ENCODE measurements around the gene PTTG1. TPM values are rescaled to one million over a fixed set of nuclear protein-coding genes. Genes with fewer than 3 reads are reported as not detected.

The PTTG1 gene
- total and polyA plus RNA-seq, 4 donors: 36.9 to 53.8 (median 40.9) TPM

GRCh38 chr5:160468363-160468975, 46.8 kb downstream of the PTTG1 start:
- 78% methylated on average over 3 of the region's 3 CpGs for WGBS (ENCODE audit: insufficient coverage)
- Histone ChIP-seq H3K4me3 (ENCODE audit: low read depth, low read length) (no peak overlapping the region), H3K36me3 (ENCODE audit: control insufficient read depth, insufficient read depth, low read length) (no peaks in the 10 kb centered on the region), H3K27ac (ENCODE audit: low read depth, low read length) (no peak overlapping the region), H3K9me3 (ENCODE audit: control insufficient read depth, insufficient read depth, low read length) (no peaks in the 10 kb centered on the region), H3K27me3 (ENCODE audit: control insufficient read depth, insufficient read depth, low read length) (peaks cover 2% of the 10 kb centered on the region), H3K4me1 (ENCODE audit: control insufficient read depth, insufficient read depth, low read length) (peaks cover 12% of the 10 kb centered on the region)
- DNase-seq (ENCODE audit: low read depth in 4 of 6, low spot score in 6 of 6): peak in 1 of 6 donors; percentile 68

- no peak overlapping the region for H3K4me3 ChIP-seq (ENCODE audit: low read depth, low read length)
These were observed 47.8 kb downstream of the PTTG1 start for GRCh38 chr5:160469156-160470144.

GRCh38 chr5:160470437-160471361, 49.0 kb downstream of the PTTG1 start:
- DNase-seq (ENCODE audit: low read depth in 4 of 6, low spot score in 6 of 6): peak in 1 of 6 donors; percentile 46
- 50% methylated on average over 1 of the region's 7 CpGs for WGBS (ENCODE audit: insufficient coverage)
- Histone ChIP-seq H3K27me3 (ENCODE audit: control insufficient read depth, insufficient read depth, low read length) (peaks cover 2% of the 10 kb centered on the region), H3K9me3 (ENCODE audit: control insufficient read depth, insufficient read depth, low read length) (no peaks in the 10 kb centered on the region), H3K4me1 (ENCODE audit: control insufficient read depth, insufficient read depth, low read length) (peaks cover 12% of the 10 kb centered on the region), H3K4me3 (ENCODE audit: low read depth, low read length) (no peak overlapping the region), H3K36me3 (ENCODE audit: control insufficient read depth, insufficient read depth, low read length) (no peaks in the 10 kb centered on the region), H3K27ac (ENCODE audit: low read depth, low read length) (no peak overlapping the region)

More at GRCh38 chr5:160469156-160470144, 47.8 kb downstream of the PTTG1 start:
- no peak for DNase-seq (ENCODE audit: low read depth in 4 of 6, low spot score in 6 of 6)
- peaks cover 12% of the 10 kb centered on the region for H3K4me1 ChIP-seq (ENCODE audit: control insufficient read depth, insufficient read depth, low read length)
- 98% methylated on average over 12 of the region's 20 CpGs for WGBS (ENCODE audit: insufficient coverage)
- peaks cover 2% of the 10 kb centered on the region for H3K27me3 ChIP-seq (ENCODE audit: control insufficient read depth, insufficient read depth, low read length)
- no peaks in the 10 kb centered on the region for H3K9me3 ChIP-seq (ENCODE audit: control insufficient read depth, insufficient read depth, low read length)
- H3K36me3 ChIP-seq (ENCODE audit: control insufficient read depth, insufficient read depth, low read length): no peaks in the 10 kb centered on the region
- H3K27ac ChIP-seq (ENCODE audit: low read depth, low read length): no peak overlapping the region

GRCh38 chr5:160471761-160472160, 50.1 kb downstream of the PTTG1 start:
- peaks cover 12% of the 10 kb centered on the region for H3K4me1 ChIP-seq (ENCODE audit: control insufficient read depth, insufficient read depth, low read length)
- 100% methylated on average over 1 of the region's 2 CpGs for WGBS (ENCODE audit: insufficient coverage)
- no peaks in the 10 kb centered on the region for H3K36me3 ChIP-seq (ENCODE audit: control insufficient read depth, insufficient read depth, low read length)
- no peaks in the 10 kb centered on the region for H3K9me3 ChIP-seq (ENCODE audit: control insufficient read depth, insufficient read depth, low read length)
- no peaks in the 10 kb centered on the region for H3K27me3 ChIP-seq (ENCODE audit: control insufficient read depth, insufficient read depth, low read length)
- DNase-seq (ENCODE audit: low read depth in 4 of 6, low spot score in 6 of 6): no peak
- H3K4me3 ChIP-seq (ENCODE audit: low read depth, low read length): no peak overlapping the region
- H3K27ac ChIP-seq (ENCODE audit: low read depth, low read length): peak overlapping the region; percentile 25

- WGBS (ENCODE audit: insufficient coverage): 90% methylated on average over 3 of the region's 4 CpGs
- Histone ChIP-seq H3K36me3 (ENCODE audit: control insufficient read depth, insufficient read depth, low read length) (no peaks in the 10 kb centered on the region), H3K27ac (ENCODE audit: low read depth, low read length) (no peak overlapping the region), H3K4me1 (ENCODE audit: control insufficient read depth, insufficient read depth, low read length) (peaks cover 14% of the 10 kb centered on the region), H3K9me3 (ENCODE audit: control insufficient read depth, insufficient read depth, low read length) (no peaks in the 10 kb centered on the region), H3K4me3 (ENCODE audit: low read depth, low read length) (no peak overlapping the region), H3K27me3 (ENCODE audit: control insufficient read depth, insufficient read depth, low read length) (peaks cover 3% of the 10 kb centered on the region)
- DNase-seq (ENCODE audit: low read depth in 4 of 6, low spot score in 6 of 6): no peak
These were observed 50.8 kb downstream of the PTTG1 start for GRCh38 chr5:160472482-160472881.

GRCh38 chr5:160473681-160474080, 52.0 kb downstream of the PTTG1 start:
- no peaks in the 10 kb centered on the region for H3K36me3 ChIP-seq (ENCODE audit: control insufficient read depth, insufficient read depth, low read length)
- H3K27me3 ChIP-seq (ENCODE audit: control insufficient read depth, insufficient read depth, low read length): peaks cover 3% of the 10 kb centered on the region
- peaks cover 6% of the 10 kb centered on the region for H3K4me1 ChIP-seq (ENCODE audit: control insufficient read depth, insufficient read depth, low read length)
- H3K27ac ChIP-seq (ENCODE audit: low read depth, low read length): no peak overlapping the region
- no peak overlapping the region for H3K4me3 ChIP-seq (ENCODE audit: low read depth, low read length)
- 60% methylated on average over 3 of the region's 6 CpGs for WGBS (ENCODE audit: insufficient coverage)
- no peaks in the 10 kb centered on the region for H3K9me3 ChIP-seq (ENCODE audit: control insufficient read depth, insufficient read depth, low read length)
- DNase-seq (ENCODE audit: low read depth in 4 of 6, low spot score in 6 of 6): peak in 3 of 6 donors; percentile 38 to 94 (median 40)

- peaks cover 3% of the 10 kb centered on the region for H3K27me3 ChIP-seq (ENCODE audit: control insufficient read depth, insufficient read depth, low read length)
- H3K36me3 ChIP-seq (ENCODE audit: control insufficient read depth, insufficient read depth, low read length): no peaks in the 10 kb centered on the region
- DNase-seq (ENCODE audit: low read depth in 4 of 6, low spot score in 6 of 6): no peak
- no peaks in the 10 kb centered on the region for H3K9me3 ChIP-seq (ENCODE audit: control insufficient read depth, insufficient read depth, low read length)
- H3K4me3 ChIP-seq (ENCODE audit: low read depth, low read length): no peak overlapping the region
- 50% methylated on average over 1 of the region's 1 CpG for WGBS (ENCODE audit: insufficient coverage)
- no peak overlapping the region for H3K27ac ChIP-seq (ENCODE audit: low read depth, low read length)
- H3K4me1 ChIP-seq (ENCODE audit: control insufficient read depth, insufficient read depth, low read length): peaks cover 5% of the 10 kb centered on the region
These were observed 52.4 kb downstream of the PTTG1 start for GRCh38 chr5:160474084-160474483.

- Histone ChIP-seq H3K4me1 (ENCODE audit: control insufficient read depth, insufficient read depth, low read length) (peaks cover 2% of the 10 kb centered on the region), H3K27ac (ENCODE audit: low read depth, low read length) (no peak overlapping the region), H3K36me3 (ENCODE audit: control insufficient read depth, insufficient read depth, low read length) (no peaks in the 10 kb centered on the region), H3K9me3 (ENCODE audit: control insufficient read depth, insufficient read depth, low read length) (no peaks in the 10 kb centered on the region), H3K4me3 (ENCODE audit: low read depth, low read length) (no peak overlapping the region), H3K27me3 (ENCODE audit: control insufficient read depth, insufficient read depth, low read length) (peaks cover 3% of the 10 kb centered on the region)
- DNase-seq (ENCODE audit: low read depth in 4 of 6, low spot score in 6 of 6): peak in 1 of 6 donors; percentile 33
- 83% methylated on average over 5 of the region's 7 CpGs for WGBS (ENCODE audit: insufficient coverage)
These were observed 54.3 kb downstream of the PTTG1 start for GRCh38 chr5:160475864-160476438.

Data from spinal cord (tissue), 10 donors.